DMS53 treated with DMSO at 0.1 percent for 48 hours (cell line): ENCODE results near the gene NEU1.
"Not testable (repeated sequence)": the region's sequence is repeated elsewhere in the genome, so short reads cannot be mapped to it uniquely, and the experiment has no call there.

Experiments
- DNase-seq: peaks from one replicate; lab custom pipeline; 2025; ENCODE audit not compliant: unreplicated experiment; lab: John Stamatoyannopoulos, UW

NEU1 gene

DNA sequence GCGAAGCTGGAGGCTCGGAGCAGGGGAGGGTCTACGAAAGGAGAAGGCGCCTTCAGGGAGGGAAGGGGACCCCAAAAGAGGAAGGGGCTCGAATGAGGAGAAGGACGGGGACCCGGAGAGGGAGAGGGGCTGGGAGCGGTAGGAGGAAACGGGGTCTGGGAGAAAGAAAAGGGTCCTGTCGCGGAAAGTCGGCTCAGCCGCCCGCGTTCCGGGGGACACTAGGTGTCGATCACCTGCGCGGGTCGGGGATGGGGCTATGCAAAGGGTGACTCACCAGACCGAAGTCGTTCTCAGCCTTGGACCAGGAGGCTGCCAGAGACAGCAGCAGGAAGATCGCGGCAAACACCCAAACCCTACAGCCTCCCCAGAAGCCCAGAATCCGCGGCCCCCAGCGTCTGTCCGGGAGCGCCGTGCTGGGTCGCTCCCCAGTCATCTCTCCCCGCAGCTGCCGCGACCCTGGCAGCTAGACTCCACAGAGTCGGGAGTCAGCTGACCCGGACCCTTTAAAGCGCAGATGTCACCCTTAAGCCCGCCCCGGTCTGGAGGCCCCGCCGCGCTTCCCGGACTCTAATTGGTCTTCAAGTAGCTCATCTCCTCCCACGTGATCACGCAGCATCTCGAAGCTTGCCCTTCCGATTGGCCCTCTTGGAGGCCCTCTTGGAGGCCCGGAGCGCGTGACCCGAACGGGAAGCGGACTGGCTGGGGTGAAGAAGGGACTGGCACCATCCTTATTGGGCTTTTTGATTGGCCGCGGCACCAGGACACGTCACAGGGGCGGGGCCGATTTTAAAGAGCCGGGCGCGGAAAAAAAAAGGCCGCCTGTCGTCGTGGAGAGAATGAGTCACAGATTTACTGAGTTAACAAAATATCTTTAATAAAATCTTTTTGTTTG lies at the start of gene NEU1:
TSS of gene NEU1 (minus strand) at position 478 of the 892 bp plus-strand sequence. CDS start at position 433, 45 bp downstream.
- DNase-seq, result peak; percentile 99

DNA sequence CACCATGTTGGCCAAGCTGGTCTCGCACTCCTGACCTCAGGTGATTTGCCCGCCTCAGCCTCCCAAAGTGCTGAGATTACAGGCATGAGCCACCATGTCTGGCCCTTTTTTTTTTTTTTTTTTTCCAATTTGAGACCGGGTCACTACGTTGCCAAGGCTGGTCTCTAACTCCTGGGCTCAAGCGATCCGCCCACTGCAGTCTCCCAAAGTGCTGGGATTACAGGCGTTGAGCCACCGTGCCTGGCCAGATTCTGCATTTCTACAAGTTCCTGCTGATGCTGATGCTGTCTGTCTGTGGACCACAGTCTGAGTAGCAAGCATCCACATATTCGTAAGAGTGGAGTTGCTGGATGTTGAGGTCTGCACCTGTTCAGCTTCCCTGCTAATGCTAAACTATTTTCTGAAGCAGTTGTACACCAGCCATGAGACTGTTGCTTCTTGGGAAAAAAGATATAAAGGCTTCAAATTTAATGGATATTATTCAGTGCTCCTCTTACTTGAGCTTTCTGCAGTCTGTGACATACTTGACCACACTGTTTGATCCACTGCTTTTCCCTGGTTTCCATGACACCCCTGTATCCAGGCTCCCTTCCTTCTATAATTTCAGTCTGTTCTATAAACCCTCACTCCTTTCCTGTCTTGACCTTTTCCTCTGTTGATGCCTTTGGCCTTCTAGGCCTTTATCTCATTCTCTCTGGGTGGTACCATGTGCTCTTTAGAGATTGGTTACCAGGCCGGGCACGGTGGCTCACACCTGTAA lies 49.4 kb upstream of the NEU1 start:
- no peak for DNase-seq

DNA sequence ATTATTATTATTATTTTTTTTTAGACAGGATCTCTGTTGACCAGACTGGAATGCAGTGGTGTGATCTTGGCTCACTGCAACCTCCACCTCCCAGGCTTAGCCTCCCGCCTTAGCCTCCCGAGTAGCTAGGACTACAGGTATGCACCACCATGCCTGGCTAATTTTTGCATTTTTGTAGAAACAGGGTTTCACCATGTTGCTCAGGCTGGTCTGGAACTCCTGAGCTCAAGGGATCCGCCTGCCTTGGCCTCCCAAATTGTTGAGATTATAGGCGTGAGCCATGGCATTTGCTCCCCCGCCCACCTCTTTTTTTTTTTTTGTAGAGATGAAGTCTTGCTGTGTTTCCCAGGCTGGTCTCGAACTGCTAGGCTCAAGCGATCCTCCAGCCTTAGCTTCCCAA lies 46.7 kb upstream of the NEU1 start:
- not testable (repeated sequence) for DNase-seq

DNA sequence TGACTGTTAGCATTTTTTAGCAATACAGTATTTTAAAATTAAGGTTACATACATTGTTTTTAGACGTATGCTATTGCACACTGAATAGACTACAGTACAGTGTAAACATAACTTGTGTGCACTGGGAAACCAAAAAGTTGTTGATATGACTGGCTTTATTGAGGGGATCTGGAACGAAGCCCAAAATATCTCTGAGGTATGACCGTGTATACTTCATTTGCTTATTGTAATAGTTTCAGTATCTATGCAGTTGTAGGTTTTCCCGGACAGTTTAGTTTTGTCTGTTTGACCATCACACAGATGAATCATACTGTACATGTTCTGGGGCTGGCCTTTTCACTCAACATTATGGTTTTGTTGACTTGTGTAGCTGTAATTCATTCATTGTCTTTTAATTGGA lies 46.2 kb upstream of the NEU1 start:
- DNase-seq, result peak; percentile 10

DNA sequence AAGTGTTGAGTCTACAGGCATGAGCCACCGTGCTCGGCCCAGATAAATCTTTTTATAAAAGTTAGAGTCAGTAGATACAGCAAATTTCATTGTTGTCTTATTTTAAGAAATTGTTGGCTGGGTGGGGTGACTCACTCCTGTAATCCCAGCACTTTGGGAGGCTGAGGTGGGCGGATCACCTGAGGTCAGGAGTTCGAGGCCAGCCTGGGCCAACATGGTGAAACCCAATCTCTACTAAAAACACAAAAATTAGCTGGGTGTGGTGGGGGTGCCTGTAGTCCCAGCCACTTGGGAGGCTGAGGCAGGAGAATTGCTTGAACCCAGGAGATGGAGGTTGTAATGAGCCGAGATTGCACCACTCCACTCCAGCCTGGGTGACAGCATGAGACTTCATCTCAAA lies 45.6 kb upstream of the NEU1 start:
- DNase-seq, result not testable (repeated sequence)

DNA sequence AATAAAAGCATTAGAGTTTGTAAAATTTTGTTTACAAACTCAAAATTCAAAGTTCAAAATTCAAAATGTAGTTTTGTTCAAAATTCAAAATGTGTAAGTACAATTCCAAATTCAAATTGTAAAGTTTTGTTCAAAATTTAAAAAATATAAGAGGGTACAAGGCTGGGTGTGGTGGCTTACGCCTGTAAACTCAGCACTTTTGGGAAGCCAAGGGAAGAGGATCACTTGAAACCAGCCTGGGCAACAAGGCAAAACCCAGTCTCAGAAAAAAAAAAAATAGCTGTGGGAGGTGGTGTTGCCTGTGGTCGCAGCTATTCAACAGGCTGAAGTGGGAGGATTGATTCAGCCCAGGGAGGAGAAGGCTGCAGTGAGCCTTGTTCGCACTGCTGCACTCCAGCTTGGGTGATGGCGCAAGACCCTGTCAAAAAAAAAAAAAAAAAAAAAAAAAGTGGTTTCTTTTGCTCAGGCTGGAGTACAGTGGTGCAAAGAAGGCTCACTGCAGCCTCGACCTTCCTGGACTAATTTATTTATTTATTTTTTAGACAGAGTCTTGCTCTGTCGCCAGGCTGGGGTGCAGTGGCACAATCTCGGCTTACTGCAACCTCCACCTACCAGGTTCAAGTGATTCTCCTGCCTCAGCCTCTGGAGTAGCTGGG lies 44.7 kb upstream of the NEU1 start:
- DNase-seq, result no peak

DNA sequence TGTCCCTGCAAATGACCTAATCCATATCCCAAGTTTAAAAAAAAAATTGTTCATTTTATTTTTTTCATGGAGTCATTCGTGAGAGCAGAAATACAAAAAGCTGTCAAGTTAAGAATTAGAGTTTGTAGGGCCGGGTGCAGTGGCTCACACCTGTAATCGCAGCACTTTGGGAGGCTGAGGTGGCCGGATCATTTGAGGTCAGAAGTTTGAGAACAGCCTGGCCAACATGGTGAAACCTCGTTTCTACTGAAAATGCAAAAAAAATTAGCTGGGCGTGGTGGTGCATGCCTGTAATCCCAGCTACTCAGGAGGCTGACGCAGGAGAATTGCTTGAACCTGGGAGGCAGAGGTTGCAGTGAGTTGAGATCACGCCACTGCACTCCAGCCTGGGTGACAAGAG lies 44.1 kb upstream of the NEU1 start:
- not testable (repeated sequence) for DNase-seq

DNA sequence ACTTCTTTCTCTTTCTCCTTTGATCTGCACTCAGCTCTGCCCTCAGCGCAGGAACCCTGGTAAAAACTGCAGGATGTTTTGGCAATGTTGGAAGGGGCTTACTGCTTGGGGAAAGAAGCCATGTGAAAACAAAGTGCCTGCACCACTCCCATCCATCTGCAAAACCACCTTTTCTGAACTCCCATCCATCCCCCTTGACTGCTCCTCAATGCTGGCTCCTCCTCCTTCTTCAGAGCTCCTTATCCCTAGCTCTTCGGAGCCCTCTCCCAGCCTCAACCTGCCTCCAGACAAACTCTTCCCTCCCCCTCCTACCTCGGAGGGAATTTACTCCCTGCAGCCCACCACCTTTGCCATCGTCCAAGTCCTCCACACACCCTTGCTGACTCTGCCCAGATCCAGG lies 43.5 kb upstream of the NEU1 start:
- no peak for DNase-seq

DNA sequence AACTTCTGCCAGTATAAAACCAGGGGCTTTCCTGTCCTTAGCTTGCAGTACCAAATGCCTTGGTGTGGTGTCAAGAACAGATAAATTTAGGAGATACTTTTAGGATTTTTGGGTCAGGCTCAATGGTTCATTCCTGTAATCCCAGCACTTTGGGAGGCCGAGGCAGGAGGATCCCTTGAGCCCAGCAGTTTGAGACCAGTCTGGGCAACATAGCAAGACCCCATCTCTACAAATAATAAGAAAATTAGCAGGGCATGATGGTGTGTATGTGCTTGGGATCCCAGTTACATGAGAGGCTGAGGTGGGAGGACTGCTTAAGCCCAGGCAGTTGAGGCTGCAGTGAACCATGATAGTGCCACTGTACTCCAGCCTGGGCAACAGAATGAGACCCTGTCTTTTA lies 42.4 kb upstream of the NEU1 start:
- no peak for DNase-seq

DNA sequence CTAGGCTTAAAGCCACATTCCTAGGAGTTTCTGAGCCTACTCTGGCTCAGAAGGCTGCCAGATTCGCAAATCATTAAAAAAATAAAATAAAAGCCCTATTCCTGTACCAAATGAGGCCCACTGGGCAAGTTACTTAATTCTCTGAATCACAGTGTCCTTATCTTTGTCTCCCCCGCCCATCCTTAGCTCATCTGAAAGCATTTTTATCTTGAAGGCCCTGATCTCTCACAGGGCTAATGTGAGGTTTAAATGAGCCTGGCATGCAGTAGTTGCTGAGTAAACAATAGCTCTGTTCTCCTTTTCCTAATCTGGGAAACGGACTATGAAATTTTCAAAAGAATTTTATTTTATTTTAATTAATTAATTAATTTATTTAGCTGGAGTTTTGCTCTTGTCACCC lies 41.3 kb upstream of the NEU1 start:
- no peak for DNase-seq

DNA sequence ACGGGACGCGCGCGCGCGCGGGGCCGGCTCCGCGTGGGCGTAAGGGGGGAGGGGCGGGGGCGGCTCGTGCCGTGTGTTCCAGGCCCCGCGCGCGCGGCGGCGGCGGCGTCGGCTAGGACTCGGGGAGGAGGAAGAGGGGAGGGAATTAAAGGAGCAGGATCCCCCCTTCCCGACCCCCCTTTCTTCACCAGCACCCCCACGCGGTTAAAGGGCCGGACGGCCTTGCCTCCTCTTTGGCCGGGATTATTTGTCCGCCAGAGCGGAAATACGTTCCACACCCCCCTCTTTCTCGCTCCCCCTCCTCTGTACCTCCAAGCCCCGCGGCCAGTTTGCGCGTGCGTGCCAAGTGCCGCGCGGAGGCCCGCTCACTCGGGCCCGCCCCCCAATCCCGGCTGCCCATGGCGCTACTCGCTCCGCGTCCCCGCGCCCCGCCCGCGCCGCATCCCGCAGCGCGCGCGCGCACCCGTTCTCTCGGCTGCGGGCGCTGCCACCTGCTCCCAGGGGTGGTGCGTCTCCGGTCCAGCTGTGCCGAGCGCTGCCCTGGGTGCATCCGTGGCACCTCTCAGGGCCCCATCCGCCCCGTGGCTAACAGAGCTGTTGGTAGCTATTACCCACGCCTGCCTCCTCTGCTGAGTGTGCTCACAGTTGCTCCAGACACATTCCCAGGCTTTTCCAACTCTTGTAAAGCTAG lies 39.5 kb upstream of the NEU1 start, which contains the start of gene ZBTB12:
TSS of gene ZBTB12 (minus strand) at position 134 of the 691 bp plus-strand sequence. CDS start 781 bp downstream, outside the sequence.
- peak; percentile 86 for DNase-seq

DNA sequence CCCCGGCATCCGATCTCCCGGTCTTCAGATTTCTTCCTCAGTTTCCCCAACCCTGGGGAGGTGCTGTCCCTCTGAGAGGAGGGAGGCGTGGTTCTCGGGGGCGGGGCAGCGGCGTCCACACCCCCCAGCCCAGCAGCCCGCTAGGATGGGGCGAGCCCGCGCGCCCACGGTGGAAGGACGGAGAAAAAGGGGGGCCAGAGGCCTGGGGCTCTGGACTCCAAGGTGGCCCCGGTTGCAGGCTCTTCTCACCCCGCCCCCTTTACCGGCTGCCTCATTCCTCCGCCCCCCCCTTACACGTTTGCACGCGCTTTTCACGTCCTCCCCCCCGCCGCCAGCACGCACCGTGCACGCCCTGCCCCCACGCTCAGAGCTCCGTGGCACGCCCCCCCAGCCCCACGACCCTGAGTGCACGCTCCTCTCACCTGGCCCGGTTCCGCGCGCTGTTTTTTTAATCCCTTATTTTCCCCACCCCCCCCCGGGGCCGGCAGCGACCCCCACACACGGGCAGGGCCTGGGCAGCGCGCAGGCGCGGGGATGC lies 38.9 kb upstream of the NEU1 start:
- peak; percentile 18 for DNase-seq

DNA sequence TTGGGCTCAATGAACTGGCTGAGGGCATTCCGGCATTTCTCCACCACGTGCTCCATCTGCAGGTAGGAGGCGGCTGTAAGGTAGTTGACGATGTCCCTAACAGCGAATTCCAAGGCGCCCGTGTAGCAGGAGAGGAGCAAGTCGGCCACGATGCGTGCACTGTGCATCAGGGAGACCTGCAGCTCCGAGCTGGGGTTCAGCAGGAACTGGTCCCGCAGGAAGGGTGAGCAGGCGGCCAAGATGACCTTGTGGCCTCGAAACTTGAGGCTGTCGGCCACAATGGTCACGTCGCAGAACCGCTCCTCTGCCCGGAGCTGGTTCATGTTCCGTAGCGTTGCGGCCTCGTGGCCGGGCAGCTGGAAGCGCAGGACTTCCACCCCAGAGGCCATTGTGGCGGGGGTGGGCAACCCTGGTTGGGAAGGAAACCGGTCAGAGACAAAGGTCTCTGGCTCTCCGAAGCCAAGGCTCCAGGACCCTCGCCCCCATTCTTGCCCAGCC lies 38.3 kb upstream of the NEU1 start:
- no peak for DNase-seq

DNA sequence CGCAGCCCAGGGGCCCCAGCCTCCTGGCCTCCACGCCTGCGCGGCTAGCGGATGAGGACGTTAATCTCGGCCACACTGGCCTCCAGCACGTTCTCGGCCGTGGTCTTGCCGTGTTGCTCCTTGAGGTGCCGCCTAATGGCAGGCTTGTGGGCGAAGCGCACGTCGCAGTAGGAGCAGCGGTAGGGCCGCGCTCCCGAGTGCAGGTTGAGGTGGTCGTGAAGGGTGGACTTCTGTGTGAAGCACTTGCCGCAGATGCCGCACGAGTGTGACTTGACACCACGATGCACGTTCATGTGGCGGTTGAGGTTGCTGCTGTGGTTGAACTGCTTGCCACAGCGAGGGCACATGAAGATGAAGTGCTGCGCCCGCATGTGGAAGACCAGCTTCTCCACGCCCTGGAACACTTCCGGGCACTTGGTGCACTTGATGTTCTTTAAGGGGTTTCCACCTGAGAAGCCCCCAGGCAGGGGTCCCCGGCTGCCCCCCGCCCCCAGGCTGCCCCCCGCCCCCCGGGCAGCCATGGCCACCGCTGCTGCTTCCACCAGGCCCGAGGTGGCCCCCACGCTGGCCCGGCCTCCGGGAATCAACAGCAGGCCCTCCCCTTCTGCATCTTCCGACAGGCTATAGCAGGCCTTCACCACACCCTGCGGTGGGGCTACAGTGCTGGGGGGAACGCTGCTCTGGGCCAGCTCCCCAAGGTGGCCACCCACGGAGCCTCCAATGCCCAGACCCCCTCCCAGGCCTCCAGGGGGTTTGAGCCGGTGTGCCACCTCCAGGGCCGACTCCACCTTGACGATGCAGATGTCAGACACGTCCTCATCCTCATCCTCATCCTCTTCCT lies 37.5 kb upstream of the NEU1 start:
- no peak for DNase-seq

DNA sequence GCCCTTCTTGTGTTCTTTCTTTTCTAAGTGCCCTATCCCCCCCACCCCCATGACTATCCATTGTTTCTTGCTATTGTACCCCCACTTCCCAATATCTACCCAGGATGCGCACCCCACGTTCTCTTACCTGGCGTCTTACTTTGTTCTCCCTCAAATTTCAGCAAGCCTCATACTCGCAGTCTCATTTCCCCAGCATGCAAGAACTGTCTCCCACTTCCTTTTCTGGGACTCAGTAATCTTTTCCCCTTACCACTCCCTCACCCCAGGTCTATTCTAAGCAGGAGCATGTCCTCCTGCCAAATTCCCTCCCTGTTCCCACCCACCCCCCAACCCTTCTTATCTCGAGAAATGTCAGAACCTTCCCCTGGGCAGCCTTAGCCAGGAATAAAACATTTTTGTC lies 36.6 kb upstream of the NEU1 start:
- no peak for DNase-seq

DNA sequence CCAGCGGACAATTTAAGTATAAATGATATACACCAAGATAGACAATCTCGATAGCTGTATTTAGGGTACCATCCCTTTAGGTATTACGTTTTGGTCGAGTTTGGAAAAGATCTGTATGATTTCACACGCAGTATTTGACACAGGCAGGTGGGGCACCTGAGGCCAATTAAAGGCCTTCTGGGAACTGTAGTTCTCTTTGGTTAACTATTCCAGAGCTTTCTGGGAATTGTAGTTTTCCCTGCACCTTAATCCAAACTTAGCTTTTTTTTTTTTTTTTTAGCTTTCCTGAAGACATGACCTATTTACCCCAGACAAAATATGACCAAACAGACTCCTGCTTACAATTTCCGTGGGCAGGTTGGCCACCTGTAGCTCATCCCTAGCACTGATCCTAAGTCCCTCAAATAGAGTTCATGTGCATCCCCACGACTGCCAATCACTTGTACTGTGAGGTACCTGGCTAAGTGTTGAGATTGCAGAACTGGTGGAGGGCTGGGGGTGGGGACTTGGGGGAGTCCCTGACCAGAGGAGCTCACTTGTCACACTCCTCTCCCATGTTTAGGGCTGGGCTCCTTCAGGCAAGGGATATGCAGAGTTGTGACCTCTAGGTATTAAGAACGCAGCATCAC lies 35.9 kb upstream of the NEU1 start:
- peak; percentile 70 for DNase-seq

DNA sequence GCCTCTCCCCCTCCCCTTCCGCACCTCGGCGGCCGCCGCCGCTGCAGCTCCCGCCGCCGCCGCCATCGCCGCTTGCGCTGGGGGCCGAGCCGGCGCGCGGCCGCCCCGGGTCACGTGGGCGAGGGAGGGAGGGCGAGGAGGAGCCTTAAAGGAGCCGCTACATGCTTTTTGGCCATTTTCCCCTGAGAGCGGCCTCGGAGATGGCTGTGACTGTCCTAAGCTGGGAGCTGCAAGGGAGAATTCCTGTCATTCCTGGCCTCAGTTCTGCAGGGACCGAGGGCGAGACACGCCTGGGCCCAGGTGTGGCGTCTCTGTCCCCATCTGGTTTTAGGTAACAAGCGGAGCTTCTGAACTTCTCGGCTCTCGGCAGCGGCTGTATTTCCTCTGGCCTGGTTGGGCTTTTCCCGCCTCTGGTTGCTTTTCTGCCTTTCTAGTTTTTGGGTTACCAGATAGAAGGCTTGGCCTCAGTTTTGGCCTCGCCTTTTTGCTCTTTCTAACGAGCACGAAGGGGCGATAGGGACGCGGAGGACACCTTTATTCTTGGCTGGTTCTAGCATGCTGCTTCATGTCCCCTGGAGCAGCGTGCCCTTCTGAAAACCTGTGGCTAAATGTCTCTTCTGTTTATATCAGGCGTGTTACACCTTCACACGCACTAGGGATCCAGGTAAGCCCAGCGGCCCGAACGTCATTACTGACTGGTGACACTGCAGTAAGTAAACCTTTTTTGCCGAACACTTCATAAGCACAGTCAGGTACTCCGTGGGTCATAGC lies 35.2 kb upstream of the NEU1 start, which contains the start of gene EHMT2:
TSS of gene EHMT2 (minus strand) at position 87 of the 771 bp plus-strand sequence. CDS start at position 66, 21 bp downstream.
- DNase-seq, result peak; percentile 70
